HG03108 (cell line): ENCODE data around the gene SERPINC1.
"Not testable (repeated sequence)": the region's sequence is repeated elsewhere in the genome, so short reads cannot be mapped to it uniquely, and the experiment has no call there.

Experiments used
- ATAC-seq: cut with Tn5 transposase; IDR thresholded peaks from one replicate; pipeline ENCODE4 v1.9.1; 2021; ENCODE audit warnings: moderate library complexity; ENCODE audit not compliant: unreplicated experiment

SERPINC1 gene

GRCh38 chr1:173894189-173894588 lies 22.9 kb downstream of the SERPINC1 start:
- ATAC-seq = no peak

GRCh38 chr1:173893611-173894010 lies 23.5 kb downstream of the SERPINC1 start:
- ATAC-seq = no peak

GRCh38 chr1:173889885-173890284 lies 27.2 kb downstream of the SERPINC1 start:
- no peak for ATAC-seq

GRCh38 chr1:173888749-173889148 lies 28.4 kb downstream of the SERPINC1 start:
- ATAC-seq = no peak

- no peak for ATAC-seq
Observed at GRCh38 chr1:173887627-173888026, 29.5 kb downstream of the SERPINC1 start.

- no peak for ATAC-seq
Observed at GRCh38 chr1:173886746-173887611, 30.1 kb downstream of the SERPINC1 start.

- no peak for ATAC-seq
Observed at GRCh38 chr1:173884701-173885100, 32.4 kb downstream of the SERPINC1 start.

- not testable (repeated sequence) for ATAC-seq
Observed at GRCh38 chr1:173881117-173881516, 36.0 kb downstream of the SERPINC1 start.

GRCh38 chr1:173878251-173878650 lies 38.9 kb downstream of the SERPINC1 start:
- no peak for ATAC-seq

GRCh38 chr1:173876732-173877131 lies 40.4 kb downstream of the SERPINC1 start:
- no peak for ATAC-seq

- no peak for ATAC-seq
Observed at GRCh38 chr1:173871500-173871899, 45.6 kb downstream of the SERPINC1 start.

GRCh38 chr1:173871091-173871490 lies 46.0 kb downstream of the SERPINC1 start:
- ATAC-seq = no peak

GRCh38 chr1:173870252-173871075 lies 46.7 kb downstream of the SERPINC1 start:
- ATAC-seq = peak; percentile 24

GRCh38 chr1:173869021-173869359 lies 48.1 kb downstream of the SERPINC1 start:
- ATAC-seq = no peak

- ATAC-seq = peak; percentile 54
Observed at GRCh38 chr1:173868266-173869020, 48.7 kb downstream of the SERPINC1 start, which contains the start of gene ZBTB37. ZBTB37 (plus strand) TSS chr1:173868380; CDS start chr1:173870226, 1,846 bp downstream.

GRCh38 chr1:173867753-173868265 lies 49.3 kb downstream of the SERPINC1 start, which contains the start of gene GAS5:
GAS5 (minus strand) TSS chr1:173867989.
- ATAC-seq = peak; percentile 52

GRCh38 chr1:173867141-173867752 lies 49.9 kb downstream of the SERPINC1 start:
- ATAC-seq = no peak

- ATAC-seq = no peak
Observed at GRCh38 chr1:173866413-173867115, 50.6 kb downstream of the SERPINC1 start.

- no peak for ATAC-seq
Observed at GRCh38 chr1:173865468-173866164, 51.5 kb downstream of the SERPINC1 start.
